22Rv1 (cell line): ENCODE results near the gene FARSB.

Experiments used
- H3K27ac ChIP-seq: fragments of 450-650 bp; 2 replicates; pipeline ENCODE4 v1.5.1; 2017
- CTCF ChIP-seq: fragments of 450-650 bp; IDR thresholded peaks from 2 replicates; pipeline ENCODE4 v1.5.1; 2017; ENCODE audit warnings: mild to moderate bottlenecking
- ZFX ChIP-seq: fragments of 450-650 bp; IDR thresholded peaks from 2 replicates; pipeline ENCODE4 v1.6.1; 2017; ENCODE audit warnings: antibody characterized with exemption, borderline replicate concordance

The FARSB gene

GRCh38 chr2:222663479-222663878 lies 7.6 kb upstream of the FARSB start:
- TF ChIP-seq ZFX, result no peak
- no peak for TF ChIP-seq CTCF

DNA sequence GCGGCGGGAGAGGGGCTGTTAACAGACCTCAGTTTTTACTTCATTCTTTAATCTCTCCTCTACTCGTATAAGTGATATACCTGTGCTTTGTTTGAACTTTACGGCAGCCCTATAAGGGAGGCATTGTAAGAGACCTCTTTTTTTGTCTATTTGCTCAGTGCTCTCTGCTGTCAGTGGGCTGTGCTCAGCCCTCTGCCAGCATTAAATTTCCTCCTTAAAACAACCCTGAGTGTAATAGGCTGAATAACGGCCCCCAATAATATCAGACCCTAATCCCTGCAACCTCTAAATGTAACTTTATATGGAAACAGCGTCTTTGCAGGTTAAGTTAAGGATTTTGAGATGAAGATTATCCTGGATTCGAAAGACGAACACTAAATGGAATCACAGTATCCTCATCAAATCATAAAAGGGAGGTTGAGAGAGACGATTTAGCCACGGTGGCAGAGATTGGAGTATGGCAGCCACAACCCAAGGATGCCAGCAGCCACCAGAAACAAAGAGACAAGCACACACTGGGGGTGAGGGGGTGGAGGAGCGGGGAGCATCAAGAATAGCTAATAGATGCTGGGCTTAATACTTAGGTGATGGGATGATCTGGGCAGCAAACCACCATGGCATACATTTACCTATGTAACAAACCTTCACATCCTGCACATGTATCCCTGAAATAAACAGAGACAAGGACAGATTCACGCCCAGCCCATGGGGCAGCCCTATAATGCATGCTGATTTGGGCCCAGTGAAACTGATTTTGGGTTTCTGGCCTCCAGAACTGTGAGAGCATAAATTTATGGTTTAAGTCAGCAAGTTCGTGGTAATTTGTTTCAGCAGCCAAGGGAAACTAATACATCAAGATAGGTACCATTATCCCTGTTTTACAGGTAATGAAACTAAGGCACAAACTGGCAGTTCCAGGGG lies 894 bp upstream of the FARSB start:
- TF ChIP-seq ZFX (no peak), CTCF (no peak)
- peak overlapping the region; percentile 95 for H3K27ac ChIP-seq

More at GRCh38 chr2:222663479-222663878, 7.6 kb upstream of the FARSB start:
- H3K27ac ChIP-seq, result no peak overlapping the region

GRCh38 chr2:222653280-222653679 lies 2.6 kb downstream of the FARSB start:
- H3K27ac ChIP-seq, result no peak overlapping the region
- no peak for TF ChIP-seq CTCF

- no peak overlapping the region for H3K27ac ChIP-seq
- TF ChIP-seq ZFX (no peak), CTCF (no peak)
Measured at GRCh38 chr2:222652491-222653255, 3.2 kb downstream of the FARSB start.

GRCh38 chr2:222651718-222652418 lies 4.0 kb downstream of the FARSB start:
- TF ChIP-seq ZFX (no peak), CTCF (no peak)

DNA sequence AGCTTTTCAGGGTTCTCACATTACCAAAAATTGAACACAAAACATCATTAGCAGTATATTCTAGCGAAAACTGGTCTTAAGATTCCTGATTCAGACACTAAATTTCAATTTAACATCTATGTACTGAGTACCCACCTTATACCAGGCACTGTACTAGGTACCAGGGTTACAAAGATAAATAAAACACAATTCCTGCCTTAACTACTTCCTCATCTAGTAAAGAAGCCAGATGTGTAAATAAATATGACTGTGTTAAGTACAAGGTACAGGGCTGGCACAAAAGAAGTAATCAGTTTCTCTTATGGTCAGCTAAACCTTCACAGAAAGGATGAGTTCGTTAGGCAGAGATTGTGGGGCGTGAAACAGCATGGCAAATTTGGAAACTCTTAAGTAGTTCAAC lies 6.1 kb downstream of the FARSB start:
- TF ChIP-seq CTCF (no peak), ZFX (no peak)
- no peak overlapping the region for H3K27ac ChIP-seq

More at GRCh38 chr2:222651718-222652418, 4.0 kb downstream of the FARSB start:
- no peak overlapping the region for H3K27ac ChIP-seq
